Transverse colon (tissue), 3 donors: ENCODE data around the gene MPPED1.

Source experiments
- EP300 ChIP-seq: sonication (generic); formaldehyde crosslinking; IDR thresholded peaks from one replicate; pipeline ENCODE4 v1.6.1; 2017; ENCODE audit warnings: antibody characterized with exemption, low read depth
- POLR2A ChIP-seq: fragments of 450-650 bp; IDR thresholded peaks from one replicate; pipeline ENCODE4 v1.6.1; 2016; ENCODE audit warnings: antibody characterized with exemption, mild to moderate bottlenecking, moderate library complexity
- TF ChIP-seq, protein P1 (sequence below), 5 experiments: fragments of 200-600 bp in 3 of 5; fragments of 450-650 bp in 2 of 5; sonication (generic) in 3 of 5; IDR thresholded peaks; 1 replicate in 2 of 5; 2 replicates in 3 of 5; pipeline ENCODE4 v1.5.1; 2016 to 2017; ENCODE audit warnings: antibody characterized with exemption in 5 of 5, inconsistent platforms in 3 of 5, mild to moderate bottlenecking in 2 of 5, moderate library complexity in 1 of 5

DNA sequence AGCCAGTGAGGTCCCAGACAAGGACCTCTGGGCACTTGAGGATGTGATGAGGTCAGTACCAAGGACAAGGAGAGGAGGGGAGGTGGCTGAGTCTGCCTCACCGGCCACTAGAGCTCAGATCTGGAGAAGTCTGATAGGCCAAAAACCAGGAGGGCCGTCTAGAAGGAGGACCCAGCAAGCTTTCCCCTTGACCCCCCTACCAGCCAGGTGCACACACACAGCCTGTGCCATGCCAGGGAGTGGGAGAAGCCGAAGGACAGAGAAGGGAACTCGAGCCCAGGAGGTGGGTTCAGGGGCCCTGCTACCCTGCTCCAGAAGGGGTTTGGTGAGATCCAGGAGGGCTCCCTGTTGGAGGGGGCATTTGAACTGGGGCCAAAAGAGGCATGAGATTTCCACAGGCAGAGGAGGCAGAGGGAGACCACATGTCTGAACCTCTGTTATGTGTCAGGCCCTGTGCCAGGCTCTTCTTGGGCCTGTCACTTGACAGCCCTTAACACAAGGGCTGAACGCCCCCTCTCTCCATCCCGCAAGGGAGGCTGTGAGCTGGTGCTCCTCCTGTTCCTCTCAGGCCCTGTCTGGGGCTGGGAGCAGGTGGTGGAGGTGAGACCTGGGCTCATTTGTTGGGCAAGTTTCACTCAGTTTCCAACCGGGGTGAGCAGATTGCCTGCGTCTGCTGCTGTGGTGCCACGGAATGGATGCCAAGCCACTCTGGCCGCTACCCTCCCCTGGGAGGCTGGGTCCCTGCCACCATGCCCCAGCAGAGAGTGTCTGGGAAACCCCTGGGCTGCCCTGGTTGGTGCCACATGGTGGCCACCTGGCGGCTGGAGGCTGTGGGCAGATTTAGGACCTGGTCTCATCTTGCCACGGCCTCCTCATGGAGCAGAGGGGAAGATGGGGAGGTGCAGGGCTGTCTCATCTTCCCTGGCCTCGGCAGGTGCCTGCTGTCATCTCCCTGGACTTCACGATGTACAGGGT lies 65.2 kb downstream of the MPPED1 start:
- TF ChIP-seq, protein P1, sequence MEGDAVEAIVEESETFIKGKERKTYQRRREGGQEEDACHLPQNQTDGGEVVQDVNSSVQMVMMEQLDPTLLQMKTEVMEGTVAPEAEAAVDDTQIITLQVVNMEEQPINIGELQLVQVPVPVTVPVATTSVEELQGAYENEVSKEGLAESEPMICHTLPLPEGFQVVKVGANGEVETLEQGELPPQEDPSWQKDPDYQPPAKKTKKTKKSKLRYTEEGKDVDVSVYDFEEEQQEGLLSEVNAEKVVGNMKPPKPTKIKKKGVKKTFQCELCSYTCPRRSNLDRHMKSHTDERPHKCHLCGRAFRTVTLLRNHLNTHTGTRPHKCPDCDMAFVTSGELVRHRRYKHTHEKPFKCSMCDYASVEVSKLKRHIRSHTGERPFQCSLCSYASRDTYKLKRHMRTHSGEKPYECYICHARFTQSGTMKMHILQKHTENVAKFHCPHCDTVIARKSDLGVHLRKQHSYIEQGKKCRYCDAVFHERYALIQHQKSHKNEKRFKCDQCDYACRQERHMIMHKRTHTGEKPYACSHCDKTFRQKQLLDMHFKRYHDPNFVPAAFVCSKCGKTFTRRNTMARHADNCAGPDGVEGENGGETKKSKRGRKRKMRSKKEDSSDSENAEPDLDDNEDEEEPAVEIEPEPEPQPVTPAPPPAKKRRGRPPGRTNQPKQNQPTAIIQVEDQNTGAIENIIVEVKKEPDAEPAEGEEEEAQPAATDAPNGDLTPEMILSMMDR (IDR thresholded peaks at IDR 0.05): no peak
- TF ChIP-seq EP300 (no peak), POLR2A (no peak)
